A375 (cell line): ENCODE measurements around the gene ZBTB21. TPM values are rescaled to one million over a fixed set of nuclear protein-coding genes. Genes with fewer than 3 reads are reported as not detected.

Experiments used
- total RNA-seq: library from RNA; depleted of rRNA; stranded (reverse); fragments of >200 nt; shearing (Covaris generic); gene quantifications from 2 replicates; pipeline ENCODE4 v1.2.3, GENCODE V29; 2014; rRNA removed

Gene ZBTB21
- 7.4 and 15.4 TPM in 2 replicates for total RNA-seq

DNA sequence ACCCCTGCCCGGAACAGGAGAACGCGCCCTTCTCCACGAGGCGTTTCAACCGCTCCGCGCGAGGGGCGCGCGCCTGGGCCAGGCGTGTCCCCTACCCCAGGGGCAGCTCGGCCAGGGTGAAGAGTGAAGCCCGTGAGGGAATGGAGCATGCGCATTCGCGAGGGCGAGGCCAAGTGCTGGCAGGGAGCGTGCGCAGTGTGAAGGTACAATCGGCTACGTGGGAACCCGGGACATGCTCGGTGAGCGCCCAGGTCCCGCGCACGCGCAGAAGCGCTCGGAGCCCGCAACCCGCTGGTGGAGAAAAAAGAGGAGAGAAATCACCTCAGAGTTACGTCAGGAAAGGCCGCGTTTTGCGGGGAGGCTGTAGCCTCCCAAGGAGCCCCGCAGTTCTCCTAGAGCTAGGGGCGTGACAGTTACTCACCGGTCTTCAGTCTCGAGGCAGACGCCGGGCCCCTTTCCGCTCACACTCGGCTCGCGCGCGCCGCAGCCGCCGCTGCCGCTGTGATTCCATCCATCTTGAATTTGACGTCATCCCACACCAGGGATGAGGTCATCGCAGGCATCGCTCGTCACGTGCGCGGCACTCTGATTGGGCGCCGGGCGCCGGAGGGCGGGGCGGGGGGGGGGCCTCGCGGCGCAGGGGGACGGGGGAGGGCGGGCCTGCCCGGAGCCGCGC is at the start of gene ZBTB21:
Gene ZBTB21 (minus strand): TSS at position 530 of the 676 bp plus-strand sequence. CDS start 16,265 bp downstream, outside the sequence.

DNA sequence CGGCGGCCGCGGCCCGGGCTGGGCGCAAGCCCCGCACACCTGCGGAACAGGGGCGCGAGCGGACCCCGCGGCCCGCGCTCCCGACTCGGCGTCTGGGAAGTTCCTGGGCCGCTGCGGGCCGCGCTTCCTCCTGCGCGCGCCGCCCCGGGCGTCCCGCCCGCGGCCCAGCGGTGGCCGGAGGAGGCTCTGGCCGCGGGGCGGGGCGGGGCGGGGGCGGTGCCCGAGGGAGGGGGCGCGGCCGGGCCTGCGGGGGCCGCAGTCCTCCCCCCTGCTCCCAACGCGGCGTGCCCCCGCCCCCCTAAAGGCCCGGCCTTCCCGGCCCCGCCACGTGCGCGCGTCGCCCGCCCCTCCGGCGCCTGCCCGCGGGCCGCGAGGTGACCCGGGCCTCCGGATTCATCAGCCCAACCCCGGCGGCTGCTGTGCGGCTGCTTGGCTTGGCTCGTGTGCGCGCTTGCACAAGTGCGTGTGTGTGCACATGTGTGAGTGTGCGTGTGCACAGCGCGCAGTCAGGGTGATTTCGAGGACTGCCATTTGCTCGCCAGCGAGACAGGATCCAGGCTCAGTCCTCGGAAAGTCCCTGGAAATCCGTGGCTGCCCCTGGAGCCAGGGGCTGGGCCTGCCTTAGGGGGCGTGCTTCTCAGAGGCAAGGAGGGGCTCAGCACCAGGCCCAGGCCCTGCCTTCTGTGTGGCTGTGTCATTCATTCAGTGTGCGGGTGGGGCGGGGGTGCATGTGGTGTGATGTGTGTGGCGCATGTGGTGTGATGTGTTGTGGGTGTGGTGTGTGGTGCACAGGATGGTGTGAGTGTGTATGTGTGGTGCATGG is 56.1 kb downstream of the ZBTB21 start, which contains the start of gene C2CD2:
Gene C2CD2 (minus strand): TSS at position 188 of the 823 bp plus-strand sequence. CDS start 370 bp downstream, outside the sequence.

Other genes with a start within 250 kb of the ZBTB21 start
- 54.8 and 61.9 TPM in 2 replicates for gene RIPK4, start 243.3 kb downstream of the ZBTB21 start, total RNA-seq
- 7.8 and 7.9 TPM in 2 replicates for gene PRDM15, start 131.0 kb downstream of the ZBTB21 start, total RNA-seq
- gene C2CD2, start 56.3 kb downstream of the ZBTB21 start, total RNA-seq = 0.04 and 0.08 TPM in 2 replicates
- gene UMODL1, start 61.0 kb upstream of the ZBTB21 start, total RNA-seq = not detected in 2 replicates
- 2.6 and 3.9 TPM in 2 replicates for gene ABCG1, start 208.8 kb upstream of the ZBTB21 start, total RNA-seq